Cerebellar cortex (tissue), 1 donor: ENCODE measurements around the gene TPD52L1.

Source experiments
- DNase-seq: peaks from one replicate; pipeline ENCODE4 v3.0.0-alpha.2; 2015; ENCODE audit warnings: low spot score

The TPD52L1 gene

DNA sequence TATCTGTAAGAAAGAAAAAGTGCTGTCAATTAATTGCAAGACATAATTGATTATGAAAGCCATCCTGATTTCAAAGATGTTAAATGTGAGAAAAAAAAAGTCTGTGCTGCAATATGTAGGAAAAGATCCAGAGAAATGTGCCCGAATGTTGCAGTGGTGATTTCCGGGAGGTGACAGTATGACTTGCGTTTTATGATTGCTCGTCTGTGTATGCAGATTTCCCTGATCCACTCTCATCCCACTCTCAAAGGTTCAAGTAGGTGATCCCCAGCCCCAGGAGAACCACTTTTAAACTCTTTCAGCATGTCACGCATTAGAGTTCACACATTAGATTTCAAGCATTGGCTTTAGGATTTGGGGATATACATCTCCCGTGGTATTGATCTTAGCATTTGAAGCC is 57.8 kb downstream of the TPD52L1 start:
- no peak for DNase-seq

DNA sequence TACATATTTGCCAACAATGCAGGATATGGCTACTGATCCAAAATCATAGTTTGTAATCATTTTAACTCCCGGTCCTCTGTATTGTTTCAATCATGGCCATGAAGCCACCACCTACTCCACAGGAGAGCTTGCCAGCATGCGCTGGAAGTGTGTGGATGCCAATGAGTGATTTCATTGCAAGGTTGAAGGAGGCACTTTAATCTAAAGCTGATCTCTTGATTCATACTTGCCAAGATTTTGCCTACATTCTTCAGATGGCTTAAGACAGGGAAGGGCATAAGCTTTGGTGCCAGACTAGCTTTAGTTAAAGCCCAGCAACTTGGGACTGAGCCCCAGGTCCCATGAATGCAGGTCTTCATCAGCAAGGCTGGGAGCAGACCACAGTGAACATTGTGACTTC is 58.8 kb downstream of the TPD52L1 start:
- DNase-seq, result no peak

DNA sequence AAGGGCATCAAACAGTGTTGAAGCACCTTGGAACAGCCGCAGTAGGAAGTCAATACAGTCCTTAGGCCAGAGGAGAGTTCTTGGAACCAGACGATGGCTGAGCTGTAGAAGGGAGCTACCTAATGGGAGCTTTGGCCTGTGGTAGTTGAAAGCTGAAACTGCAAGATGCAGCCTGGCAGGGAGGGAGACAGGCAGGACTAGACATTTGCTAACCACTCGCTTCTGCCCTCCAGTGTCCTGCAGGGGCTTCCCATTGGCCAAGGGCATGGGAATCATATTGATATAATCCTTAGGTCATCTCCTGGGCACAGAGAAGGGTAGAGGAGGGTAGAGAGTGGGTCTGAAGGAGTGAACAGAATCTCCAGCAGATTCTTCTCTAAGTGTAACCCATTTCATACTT is 60.4 kb downstream of the TPD52L1 start:
- no peak for DNase-seq

DNA sequence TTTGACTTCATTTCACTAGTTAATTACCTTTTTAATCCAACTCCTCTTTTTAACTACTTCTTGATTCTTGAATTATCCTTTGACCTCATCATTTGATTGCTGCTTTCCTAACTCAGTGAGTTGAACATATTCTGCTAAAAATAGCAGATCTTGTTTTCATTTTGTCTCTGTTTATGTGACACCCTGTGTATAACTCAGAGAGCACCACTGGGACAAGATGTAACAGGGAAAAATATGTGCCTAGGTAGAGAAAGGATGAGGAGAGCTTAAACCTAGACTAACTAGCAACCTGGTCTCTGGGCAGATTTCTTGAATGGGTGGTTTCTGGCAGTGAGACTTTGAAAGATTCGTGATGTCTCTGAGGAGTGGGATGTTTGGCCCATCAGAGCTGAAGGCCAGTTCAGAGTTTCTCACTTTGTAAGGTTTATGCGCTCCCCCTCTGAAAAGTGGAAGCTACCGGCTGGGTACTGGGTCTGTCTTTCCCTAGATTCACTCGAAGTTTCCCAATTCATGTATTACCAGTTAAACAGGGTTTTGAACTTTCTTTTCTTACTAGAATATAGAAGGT is 61.8 kb downstream of the TPD52L1 start:
- DNase-seq, result no peak

DNA sequence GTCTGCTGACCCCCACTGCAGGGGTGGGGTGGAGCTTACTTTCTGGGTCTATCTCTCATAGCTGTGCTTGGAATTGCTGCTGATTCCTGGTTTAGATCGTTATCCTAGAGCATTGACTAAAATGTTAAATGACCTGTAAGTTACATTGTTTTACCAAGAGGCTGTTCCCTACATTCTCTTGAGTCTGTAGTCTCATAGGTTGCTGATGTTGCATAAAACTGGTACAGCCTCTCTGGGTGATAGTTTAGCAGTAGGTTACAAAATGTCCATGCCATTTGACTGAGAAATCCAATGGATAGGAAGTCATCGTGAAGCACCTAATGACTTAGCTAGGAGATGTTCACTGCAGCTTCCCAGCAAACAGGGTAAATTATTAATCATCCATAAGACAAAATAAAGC is 62.4 kb downstream of the TPD52L1 start:
- no peak for DNase-seq

DNA sequence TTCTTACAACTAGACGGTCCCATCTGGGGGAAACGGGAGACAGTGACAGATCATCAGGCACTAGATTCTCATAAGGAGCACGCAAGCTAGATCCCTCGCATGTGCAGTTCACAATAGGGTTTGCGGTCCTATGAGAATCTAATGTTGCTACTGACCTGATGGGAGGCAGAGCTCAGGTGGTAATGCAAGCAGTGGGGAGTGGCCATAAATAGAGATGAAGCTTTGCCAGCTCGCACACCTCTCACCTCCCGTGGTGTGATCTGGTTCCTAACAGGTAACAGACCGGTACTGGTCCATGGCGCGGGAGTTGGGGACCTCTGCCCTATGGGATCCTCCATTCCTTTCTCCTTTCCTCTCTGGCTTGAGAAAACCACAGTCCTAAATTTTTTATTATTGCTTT is 63.8 kb downstream of the TPD52L1 start:
- no peak for DNase-seq

DNA sequence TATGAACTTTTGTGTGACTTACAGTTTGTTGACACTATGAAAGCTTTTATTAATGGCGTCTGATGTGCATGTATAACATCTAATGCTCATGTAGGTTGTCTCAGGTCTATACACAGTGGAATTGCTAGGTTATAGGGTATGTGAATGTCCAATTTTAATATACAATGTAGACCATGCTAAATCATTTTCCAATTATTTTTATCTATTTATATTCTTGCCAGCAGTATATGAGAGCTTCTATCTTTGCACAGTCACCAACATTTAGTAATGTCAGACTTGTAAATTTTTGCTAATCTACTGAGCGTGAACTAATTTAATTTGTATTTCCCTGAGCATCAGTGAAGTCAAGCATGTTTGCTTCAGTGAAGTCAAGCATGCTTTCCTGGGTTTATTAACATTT is 64.4 kb downstream of the TPD52L1 start:
- DNase-seq, result no peak

DNA sequence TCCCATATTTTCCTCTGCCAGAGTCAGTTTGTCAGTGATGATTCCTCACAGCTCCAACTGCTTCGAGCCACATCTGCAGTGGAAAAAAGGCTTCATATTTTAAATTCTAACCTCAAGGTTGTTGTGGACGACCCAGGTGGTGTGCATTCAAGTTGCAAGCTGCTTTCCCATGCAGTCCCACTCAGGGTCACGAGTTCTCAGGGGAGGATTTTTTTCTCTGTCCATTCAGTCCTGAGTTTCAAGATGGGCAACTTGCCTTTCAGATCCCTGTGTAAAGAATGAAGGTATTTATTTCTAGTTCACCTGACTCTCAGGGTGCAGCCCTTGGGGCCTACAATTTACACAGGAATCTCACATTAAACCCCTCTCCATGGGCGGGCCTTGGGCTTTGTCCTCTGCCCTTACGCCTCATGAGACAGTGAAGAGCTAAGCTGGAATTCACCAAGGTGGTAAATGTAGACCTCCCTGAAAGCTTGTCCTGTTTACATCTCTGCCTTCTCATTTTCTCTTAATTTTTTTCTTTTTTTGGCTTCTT is 65.9 kb downstream of the TPD52L1 start:
- peak; percentile 64 for DNase-seq

DNA sequence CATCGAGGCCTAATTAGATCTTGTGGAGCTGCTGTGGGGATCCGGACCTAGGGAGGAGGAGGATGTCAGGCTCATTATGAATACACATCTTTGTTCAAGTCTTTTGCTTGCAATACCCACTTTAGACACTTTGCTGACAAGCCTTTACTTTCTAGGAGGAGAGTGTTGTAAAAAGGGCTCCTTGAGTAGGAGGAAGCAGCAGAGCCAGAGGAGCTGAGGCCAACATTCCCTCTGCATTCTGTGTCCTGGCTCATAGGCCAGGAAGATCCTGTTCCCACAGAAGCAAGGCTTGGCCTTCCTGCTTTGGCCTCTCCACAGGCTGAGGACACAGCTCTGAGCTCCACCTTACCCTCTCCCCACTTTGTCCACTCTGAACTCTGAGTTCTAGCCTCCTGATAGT is 67.1 kb downstream of the TPD52L1 start:
- DNase-seq, result no peak

DNA sequence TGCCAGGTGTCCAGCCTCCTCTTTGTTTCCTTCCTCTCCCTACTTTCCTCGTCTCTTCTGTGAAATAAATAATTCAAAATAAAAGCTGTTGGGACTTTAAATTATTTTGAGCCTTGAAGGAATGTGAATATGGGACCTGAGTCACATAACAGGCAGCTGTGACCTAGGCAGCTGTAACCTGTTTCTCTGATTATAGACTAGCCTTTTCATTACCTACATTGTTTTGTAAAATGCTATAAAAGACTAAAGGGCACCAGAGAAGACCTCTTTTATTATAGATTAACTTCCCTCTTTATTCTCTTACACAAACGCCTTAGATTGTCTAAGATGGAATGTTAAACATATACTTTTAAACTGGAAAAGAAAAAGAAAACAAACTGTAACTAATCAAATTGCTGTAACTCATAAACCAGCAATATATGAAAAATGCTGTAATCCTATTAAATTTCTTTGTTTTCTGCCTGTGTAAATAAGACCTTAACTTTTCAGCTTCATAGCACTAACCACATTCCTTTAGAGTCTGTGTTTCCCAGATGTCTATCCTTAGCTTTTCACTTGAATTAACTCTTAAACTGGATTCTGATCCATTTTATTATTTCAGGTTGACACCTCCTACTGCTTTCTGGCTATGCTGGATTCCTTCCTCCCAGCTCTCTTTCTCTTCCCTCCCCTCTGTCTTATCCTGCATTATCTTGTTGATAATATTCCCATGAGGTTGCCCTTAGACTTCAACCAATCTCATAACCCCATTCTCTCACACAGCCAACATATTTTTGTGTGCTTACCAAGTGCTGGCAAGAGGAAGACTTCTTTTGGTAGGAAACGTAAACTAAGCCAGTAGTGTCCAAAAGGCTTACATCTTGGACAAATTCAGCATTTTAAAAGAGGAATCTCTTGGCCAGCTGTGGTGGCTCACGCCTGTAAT is 69.2 kb downstream of the TPD52L1 start:
- no peak for DNase-seq

DNA sequence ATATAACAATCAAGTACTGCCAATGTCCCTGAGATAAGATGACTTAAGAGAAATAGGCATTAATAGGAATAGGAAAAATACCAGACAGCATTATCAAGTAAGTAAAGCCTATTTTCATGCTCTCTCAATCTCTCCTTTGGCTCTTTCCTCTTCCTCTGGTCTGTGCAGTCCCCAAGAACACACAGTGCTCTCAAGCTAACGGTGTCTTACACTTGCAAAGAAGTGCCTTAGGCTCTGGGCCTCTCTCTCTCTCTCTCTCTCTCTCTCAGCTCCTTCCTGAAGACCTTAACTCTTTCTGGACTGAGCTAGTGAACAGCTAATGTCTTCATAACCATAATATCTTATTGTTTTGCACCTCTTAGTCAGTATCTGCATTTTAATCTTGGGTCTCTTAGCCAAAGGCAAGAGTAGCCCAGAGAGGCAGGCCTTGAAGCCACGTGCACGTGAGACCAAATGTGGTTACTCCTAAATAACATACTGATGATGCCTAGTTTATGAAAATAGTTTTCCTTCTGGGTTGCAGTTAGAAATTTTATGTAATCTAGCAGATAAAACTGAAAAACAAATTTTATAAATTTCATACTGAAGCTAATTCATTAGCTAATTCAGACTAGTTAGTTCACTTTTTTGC is 70.8 kb downstream of the TPD52L1 start:
- DNase-seq, result no peak

DNA sequence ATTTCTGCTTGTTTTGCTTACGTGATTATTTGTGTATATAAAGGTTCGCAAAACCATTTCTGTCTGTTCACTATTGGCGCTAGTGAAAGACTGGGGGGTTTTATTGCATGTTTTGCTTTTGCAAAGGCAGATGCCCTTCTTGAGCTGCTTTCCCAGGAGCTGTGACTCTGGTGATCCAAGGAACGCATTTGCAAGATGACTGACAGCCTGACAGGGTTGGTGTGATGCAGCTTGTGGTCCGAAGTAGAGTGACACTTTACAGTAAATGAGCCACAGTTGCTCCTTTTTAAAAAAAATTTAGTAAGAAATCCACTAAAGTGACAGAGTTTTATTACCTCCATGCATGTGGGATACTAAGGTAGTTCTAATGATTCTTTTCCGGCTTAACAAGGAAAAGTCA is 73.7 kb downstream of the TPD52L1 start:
- DNase-seq, result no peak

DNA sequence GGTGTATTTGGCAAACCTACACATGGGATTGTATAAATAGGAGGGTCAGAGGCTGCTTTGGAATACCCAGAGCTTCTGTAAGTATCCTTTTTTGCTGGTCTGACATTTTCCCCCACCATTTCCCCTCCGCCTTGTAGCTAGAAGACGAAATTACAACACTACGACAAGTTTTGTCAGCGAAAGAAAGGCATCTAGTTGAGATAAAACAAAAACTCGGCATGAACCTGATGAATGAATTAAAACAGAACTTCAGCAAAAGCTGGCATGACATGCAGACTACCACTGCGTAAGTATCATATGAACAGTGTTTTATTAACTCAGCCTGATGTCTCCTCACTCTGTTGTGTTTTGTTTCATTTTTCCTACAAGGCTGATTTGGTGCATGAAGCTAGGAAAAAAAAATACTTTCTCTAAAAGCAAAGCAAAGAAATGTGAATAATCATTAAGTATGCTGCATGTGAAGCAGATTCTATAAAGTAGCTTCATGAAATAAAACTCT is 75.5 kb downstream of the TPD52L1 start:
- no peak for DNase-seq

DNA sequence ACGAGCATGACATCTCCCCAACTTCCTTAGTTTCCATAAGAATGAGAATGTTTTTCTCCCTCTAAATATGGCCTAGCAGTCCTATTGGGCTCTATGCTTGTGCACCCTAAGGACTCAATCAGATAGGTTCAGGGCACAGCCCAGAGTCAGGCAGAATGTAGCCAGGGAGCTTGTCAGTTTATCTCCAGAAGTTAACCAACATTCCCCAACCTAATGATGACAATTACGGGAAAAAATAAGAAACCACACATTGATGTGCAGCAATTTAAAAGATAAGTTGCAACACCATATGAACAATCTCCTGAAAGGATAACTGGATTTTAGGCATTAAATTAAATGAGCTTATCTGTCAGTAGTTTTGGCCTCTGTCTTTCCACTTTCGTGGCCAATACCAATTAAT is 77.1 kb downstream of the TPD52L1 start:
- DNase-seq, result no peak

DNA sequence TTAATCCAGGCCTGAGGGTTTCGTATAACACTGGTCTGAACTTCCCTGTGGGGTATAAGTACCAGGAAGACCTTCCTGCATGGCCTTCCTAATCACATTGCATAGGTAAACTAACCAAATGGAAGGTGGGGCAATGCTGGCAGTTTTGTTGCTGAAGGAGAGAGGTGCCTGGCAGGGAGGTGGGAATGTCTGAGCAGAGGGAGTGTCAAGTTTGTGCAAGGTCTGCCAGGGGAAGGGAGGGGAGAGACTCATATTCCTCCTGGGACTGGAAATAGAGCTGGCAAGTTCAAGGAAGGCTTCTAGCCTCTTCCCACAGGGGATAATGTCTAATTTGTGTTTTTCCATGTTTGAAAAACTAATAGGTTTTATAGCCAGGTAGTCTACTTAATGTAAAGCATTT is 77.6 kb downstream of the TPD52L1 start:
- DNase-seq, result no peak

DNA sequence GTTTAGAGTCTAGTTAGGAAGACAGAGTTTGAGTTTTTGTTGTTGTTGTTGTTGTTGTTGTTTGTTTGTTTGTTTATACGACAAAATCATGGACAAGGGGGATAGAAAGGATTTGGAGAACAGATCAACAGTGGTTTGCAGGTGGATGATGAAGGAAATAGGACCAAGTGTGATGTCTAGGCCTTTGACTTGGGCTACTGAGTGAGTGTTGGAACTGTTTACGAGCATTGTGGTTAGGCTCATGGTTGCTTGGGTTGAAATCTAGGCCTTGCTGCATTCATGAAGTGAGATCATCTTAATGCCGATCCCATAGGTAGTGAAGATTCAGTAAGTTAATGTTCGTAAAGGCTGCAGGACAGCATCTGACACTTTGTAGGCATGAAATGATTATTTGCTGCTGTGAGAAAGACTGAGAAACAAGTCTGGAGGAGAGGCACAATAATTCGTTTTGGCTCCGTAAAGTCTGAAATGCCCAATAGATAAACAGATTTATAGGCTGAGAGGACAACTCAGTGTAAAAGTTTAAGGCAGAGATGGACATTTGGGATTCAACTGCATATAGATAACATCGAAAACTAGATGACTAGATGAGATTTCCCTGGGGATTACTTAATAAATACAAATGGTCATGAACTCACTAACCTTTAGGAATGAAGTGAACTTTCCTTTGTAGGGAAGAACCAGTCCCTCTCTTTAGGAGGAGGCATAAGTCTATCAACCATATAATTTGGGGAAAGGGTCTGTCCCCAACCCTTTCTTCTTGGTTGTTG is 78.2 kb downstream of the TPD52L1 start:
- DNase-seq, result no peak

DNA sequence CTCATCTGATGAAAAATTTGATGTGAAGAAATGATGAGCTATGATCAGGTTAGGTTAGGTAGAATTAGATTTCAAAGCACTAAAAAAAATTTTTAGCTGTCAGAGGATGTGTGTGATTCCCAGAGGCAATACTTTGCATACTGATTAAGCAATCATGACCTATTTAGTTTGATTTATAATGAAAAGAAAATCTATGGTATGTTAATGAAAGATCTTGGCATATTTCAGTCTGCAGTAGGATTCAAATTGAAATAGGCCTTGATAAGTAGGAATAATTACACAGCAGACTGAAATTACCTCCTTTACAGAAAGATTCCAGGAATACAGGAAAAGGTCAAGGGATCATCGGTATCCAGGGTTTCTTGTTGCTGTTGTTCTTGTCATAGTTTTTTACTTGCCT is 78.9 kb downstream of the TPD52L1 start:
- DNase-seq, result no peak

DNA sequence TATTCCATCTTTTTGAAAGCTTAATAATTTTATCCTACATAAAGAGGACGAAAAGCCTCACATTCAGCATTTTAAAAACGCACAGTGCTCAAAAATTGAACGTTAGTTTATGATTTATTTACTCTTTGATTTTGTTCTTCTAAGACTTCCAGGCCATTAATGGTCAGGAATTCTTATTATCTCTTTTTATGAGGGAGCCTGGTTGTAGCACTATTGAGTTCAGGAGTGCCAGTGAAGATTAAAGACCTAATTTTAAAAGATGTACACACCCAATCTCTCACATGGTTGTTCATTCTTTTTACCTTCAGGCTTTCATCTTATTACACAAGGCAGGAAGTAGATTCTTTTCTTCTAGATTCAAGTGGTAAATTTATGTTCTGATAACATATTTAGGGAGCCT is 79.6 kb downstream of the TPD52L1 start:
- DNase-seq, result no peak

DNA sequence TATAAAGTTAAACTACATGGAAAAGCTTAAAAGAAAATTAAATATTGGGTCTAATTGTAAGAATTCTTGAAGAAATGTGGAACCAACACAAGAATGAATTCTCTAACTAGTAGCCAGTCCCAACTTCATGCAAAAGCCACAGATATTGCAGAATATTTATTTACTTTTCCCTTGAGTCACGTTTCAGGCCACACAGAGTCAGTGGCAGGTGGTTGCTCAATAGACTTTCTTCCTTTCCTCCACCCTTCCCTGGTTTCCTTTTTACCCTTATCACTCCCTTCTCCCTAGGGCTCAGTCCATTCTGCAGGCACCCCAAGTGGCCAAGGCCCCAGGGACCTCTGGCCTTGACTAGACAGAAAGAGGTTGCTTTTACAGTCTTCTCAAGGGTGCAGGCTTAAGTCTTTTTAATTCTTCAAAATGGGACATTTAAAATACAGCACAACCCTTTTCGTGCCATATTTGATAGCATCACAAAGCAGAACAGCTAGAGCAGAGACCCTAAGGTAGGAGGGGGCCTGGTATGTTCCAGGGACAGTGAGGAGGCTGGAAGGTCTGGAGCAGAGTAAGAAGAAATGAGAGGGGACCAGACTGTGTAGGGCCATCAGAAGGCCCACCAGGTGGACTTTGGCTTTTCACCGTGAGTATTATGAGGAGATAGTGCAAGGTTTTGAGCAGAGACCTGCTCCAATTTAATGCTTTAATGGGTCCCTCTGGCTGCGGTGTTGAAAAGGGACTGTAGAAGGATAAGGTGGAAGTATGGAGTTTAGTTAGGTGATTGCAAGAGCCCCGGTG is 83.2 kb downstream of the TPD52L1 start:
- no peak for DNase-seq

DNA sequence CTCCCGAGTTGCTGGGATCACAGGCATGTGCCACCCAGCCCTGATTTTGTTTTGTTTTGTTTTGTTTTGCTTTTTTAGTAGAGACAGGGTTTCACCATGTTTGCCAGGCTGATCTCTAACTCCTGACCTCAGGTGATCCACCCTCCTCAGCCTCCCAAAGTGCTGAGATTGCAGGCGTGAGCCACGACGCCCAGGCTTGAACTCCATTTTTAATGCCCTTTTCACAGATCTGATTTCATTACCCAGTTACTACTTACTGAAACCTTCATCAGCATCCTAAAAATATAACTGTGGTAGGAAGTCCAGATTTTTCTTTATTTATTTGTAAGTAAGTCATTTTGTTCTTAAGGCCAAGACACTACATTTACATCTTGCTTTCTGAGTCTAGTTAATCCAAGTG is 84.2 kb downstream of the TPD52L1 start:
- DNase-seq, result no peak

DNA sequence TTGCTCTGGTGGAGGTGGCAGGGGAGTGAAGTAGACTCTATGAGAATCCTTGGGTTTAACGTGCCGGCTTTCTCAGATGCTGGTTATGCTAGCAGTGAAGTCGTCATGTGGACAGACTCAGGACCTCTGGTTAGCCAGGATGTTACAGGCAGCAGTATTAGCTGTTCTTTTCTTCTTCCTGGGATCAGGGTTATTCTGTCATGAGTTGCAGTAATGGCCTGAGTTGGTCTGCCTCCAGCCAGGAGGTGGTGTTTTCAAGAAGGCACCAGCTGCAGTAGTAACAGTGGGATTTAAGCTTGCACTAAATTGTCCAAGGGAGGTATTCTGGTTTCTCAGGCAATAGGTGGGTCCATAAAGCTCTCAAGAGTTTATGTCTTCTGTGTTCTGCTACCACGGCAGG is 91.5 kb downstream of the TPD52L1 start:
- no peak for DNase-seq
